Activated naive CD8-positive, alpha-beta T cell treated with anti-CD3 and anti-CD28 coated beads, Interleukin-2, amount 50 U/mL, for 24 hours (primary cell): ENCODE measurements around the gene TMEM82.
A peak's percentile ranks its signal among the peaks of the same experiment; 100 is the strongest.

ENCODE experiments used
- ATAC-seq: fragments of 150-1000 bp; cut with Tn5 transposase; one replicate; pipeline ENCODE4 v1.10.0; 2021
- DNase-seq: peaks from one replicate; pipeline ENCODE4 v3.0.0; 2021
- H3K27ac Mint-ChIP-seq: one replicate; pipeline ENCODE4 v1.8.0; 2021; ENCODE audit warnings: mild to moderate bottlenecking, mixed read lengths
- H3K27me3 Mint-ChIP-seq: one replicate; pipeline ENCODE4 v1.8.0; 2021; ENCODE audit warnings: mixed read lengths
- H3K36me3 Mint-ChIP-seq: one replicate; pipeline ENCODE4 v1.8.0; 2021; ENCODE audit warnings: low read depth, mixed read lengths
- H3K4me1 Mint-ChIP-seq: one replicate; pipeline ENCODE4 v1.8.0; 2021; ENCODE audit warnings: mixed read lengths
- H3K4me3 Mint-ChIP-seq: one replicate; pipeline ENCODE4 v1.8.0; 2021; ENCODE audit warnings: mild to moderate bottlenecking, moderate library complexity, mixed read lengths
- H3K9me3 Mint-ChIP-seq: one replicate; pipeline ENCODE4 v1.8.0; 2021; ENCODE audit warnings: mixed read lengths

TMEM82 gene

DNA sequence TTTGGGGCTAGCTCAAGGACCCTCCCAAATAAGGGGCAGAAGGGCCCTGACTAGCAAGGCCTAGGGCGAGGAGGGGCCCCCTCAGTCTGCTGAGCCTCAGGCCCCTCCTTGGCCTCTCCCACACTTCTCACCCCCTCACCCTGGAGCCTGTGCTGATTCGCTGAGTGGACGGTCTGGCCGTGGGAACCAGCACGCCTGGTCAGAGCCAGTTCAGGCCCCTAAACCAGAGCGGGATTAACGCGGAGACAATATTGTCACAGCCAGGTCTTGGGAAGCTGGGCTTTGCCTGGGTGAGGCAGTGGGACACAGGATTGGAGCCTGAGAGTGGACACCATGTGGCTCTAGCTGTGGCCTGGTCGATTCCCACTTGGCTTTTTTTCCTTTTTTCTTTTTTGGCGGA is 11.5 kb downstream of the TMEM82 start:
- no peaks in the 10 kb centered on the region for H3K9me3 Mint-ChIP-seq
- H3K27me3 Mint-ChIP-seq, result peaks cover 37% of the 10 kb centered on the region
- H3K4me1 Mint-ChIP-seq, result peaks cover 9% of the 10 kb centered on the region
- no peak overlapping the region for H3K4me3 Mint-ChIP-seq
- DNase-seq (no peak), ATAC-seq (no peak)
- H3K27ac Mint-ChIP-seq, result no peak overlapping the region
- no peaks in the 10 kb centered on the region for H3K36me3 Mint-ChIP-seq

DNA sequence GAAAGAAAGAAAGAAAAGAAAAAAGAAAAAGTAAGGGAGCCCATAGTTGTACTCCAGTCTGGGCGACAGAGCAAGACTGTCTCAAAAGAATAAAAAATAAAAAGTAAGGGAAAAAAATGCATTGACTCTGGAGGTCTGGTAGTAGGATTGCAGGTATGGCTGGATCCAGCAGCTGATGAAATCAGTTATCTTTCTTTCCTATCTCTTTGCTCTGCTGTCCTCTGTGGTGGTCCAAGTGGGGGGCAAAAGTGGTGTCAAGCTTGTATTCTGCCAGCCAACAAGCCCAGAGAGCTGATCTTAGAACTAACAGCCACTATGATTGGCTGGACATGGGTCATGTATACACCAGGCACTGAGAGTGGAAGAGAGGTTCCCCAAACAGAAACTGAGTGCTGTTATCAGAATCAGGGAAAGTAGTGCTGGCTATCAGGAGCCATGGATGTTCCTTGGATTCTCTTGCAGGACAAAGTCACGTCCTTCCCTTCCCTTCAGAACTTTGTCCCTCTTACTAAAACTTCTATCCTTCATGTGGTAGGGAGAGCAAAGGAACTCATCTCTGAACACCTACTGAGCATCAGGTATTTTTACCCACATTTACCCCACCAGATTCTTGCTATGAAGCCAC is 12.8 kb downstream of the TMEM82 start:
- no peaks in the 10 kb centered on the region for H3K9me3 Mint-ChIP-seq
- H3K27ac Mint-ChIP-seq, result no peak overlapping the region
- H3K36me3 Mint-ChIP-seq, result no peaks in the 10 kb centered on the region
- peaks cover 9% of the 10 kb centered on the region for H3K4me1 Mint-ChIP-seq
- no peak for DNase-seq
- ATAC-seq, result no peak
- H3K4me3 Mint-ChIP-seq, result no peak overlapping the region
- peaks cover 44% of the 10 kb centered on the region for H3K27me3 Mint-ChIP-seq

DNA sequence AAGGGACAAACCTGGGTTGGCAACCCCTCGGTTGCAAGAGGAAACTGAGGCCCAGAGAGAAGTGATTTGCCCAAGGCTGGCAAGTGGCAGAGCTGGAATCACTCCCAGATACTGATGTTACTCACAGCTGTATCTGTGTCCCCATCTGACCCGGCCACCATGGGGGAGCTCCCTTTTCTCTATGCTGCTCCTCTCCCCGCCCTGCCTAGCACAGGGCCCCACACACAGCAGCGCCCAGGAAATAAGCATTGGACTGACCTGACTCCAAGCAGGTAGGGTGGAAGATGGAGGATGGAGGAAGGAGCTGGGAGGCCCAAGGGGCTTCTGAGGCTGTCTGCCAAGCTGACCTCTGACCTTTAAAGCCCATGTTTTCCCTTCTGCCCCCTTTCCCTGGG is 13.3 kb downstream of the TMEM82 start:
- Mint-ChIP-seq H3K27me3 (peaks cover 47% of the 10 kb centered on the region), H3K9me3 (no peaks in the 10 kb centered on the region), H3K27ac (no peak overlapping the region), H3K4me3 (no peak overlapping the region), H3K4me1 (peaks cover 9% of the 10 kb centered on the region), H3K36me3 (no peaks in the 10 kb centered on the region)
- DNase-seq, result no peak
- no peak for ATAC-seq

DNA sequence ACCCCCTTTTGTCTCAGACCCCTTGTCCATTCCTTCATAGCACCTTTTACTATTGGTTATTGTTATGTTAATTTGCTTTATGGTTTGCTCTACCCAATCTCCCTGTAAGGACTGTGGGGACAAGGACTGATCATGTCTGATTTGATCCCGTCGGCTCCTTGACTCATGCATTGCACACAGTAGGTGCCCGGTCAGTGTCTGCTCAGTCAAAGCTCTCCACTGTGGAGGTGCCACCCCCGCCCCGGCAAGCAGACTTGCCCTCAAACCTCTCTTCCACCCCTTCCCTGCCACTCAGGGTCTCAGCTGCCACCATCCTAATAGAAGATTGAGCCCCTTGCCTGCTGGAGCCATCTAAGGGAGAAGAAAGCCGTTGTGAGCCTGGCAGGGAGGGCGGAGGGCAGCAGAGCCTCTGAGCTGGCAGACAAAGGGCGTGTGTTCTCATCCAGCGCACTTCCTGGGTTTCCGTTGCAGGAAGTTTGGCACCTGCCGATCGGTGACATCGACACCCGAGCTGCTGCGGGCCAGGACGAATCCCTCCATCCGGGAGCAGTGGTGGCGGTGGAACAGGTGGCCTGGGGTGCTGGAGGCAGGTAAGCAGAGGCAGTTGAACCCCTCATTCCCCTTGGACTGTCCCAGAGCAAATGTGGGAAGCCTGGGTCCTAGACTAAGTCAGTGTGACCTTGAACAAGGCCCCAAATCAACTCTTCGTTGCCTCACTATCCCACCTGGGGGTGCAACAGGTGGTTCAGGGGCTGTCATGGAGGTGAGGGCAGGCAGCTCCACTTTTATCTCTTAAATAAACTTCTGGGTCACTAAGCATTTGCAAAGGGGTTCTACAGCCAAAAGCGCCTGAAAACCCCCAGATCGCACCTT is 14.1 kb downstream of the TMEM82 start:
- Mint-ChIP-seq H3K27me3 (peaks cover 54% of the 10 kb centered on the region), H3K36me3 (no peaks in the 10 kb centered on the region), H3K9me3 (no peaks in the 10 kb centered on the region), H3K4me3 (no peak overlapping the region), H3K4me1 (peaks cover 9% of the 10 kb centered on the region), H3K27ac (no peak overlapping the region)
- ATAC-seq, result peak; percentile 20
- DNase-seq, result no peak

DNA sequence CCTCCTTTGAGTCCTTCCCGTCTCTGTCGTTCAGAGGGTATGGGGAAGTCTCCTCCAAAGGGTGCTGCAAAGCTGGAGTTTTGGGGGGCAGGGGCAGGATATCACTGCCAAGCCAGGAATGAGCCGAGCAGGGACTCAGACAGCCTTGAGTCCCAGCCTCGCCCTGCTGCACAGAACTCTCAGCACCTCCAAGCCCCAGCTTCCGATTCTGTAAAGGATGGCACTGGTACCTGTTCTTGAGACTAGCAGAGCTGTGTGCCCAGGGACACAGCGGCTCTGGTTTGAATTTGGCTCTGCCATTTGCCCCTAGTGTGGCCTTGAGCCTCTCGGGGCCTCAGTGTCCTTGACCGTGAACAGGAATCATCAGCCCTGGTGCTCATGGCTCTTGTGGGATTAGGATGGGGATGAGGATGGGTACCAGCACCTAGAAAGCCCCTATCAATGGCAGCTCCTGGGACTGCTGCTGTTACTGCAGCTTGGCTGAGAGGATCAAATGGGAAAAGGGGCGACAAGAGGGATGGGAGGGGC is 14.8 kb downstream of the TMEM82 start:
- Mint-ChIP-seq H3K4me3 (no peak overlapping the region), H3K4me1 (peaks cover 9% of the 10 kb centered on the region), H3K36me3 (no peaks in the 10 kb centered on the region), H3K27me3 (peaks cover 57% of the 10 kb centered on the region), H3K27ac (no peak overlapping the region), H3K9me3 (no peaks in the 10 kb centered on the region)
- no peak for ATAC-seq
- DNase-seq, result no peak

DNA sequence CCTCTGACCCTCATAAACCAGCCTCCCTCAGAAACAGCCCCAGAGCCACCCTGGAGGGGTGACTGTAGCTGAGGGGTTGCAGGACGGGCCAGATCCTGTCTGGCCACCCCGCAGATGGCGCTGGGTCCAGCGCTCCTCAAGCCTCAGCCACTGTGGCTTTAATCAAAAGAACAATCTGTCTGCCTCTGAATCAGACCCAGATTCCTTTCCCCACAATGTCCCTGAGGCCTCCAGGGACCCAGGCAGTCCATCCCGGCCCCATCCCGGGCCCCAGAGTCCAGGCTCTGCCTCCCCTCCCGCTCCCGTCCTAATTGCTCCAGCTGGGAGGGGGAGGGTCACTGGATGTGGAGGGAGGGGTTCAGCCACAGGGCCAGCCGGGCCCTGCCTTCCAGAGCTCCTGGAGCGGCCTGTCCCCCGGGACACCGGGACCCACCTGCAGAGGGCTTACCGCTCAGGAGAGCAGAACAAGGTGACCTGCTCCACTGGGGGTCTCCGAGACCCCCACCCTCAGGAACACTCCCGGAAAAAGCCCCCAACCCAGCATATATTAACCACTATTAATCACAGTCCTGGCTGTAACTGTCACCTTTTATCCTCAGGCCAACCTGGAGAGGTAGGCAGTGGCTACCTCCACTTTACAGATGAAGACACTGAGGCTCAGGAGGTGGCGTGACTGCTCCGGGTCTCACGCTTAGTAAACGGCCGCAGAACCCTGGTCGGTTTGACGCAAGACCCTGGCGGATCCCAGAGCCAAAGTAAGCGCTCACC is 15.5 kb downstream of the TMEM82 start:
- no peak for ATAC-seq
- H3K27me3 Mint-ChIP-seq, result peaks cover 62% of the 10 kb centered on the region

DNA sequence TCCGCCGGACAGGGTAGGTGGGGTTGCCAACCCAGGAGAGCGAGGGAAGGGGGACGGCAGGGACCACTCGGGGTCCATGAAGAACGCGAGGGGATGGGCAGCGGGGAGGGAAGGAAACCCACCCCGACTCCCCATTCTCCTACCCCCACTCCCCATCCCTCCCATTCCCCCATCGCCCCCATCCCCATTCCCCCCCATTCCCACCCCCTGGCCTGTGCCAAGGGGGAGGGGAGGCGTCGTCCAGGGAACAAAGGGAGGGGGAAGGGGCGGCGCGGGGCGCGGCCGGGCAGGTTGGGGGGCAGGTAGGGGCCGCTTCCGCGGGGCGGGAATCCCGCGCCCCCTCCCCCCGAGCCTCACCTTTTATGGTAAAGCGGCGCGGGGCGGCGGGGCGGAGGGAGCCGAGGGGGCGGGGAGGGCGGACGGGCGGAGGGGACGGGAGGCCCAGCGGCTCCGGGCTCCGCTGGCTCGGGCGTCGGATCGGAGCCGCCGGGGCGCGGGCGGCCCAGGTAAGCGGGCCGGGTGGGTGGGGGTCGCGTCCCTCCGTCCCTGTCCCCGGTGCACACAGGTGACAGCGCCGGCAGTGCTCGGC is 16.1 kb downstream of the TMEM82 start, which contains the start of gene FBLIM1:
FBLIM1 (plus strand) TSS at position 453 of the 589 bp plus-strand sequence. CDS start 6,189 bp downstream, outside the sequence.
- Mint-ChIP-seq H3K9me3 (no peaks in the 10 kb centered on the region), H3K36me3 (no peaks in the 10 kb centered on the region), H3K27ac (no peak within 1 kb of the TSS), H3K4me3 (peak within 1 kb of the TSS; percentile 34), H3K27me3 (peaks cover 59% of the 10 kb centered on the region), H3K4me1 (peaks cover 9% of the 10 kb centered on the region)
- DNase-seq (no peak), ATAC-seq (no peak)

More for the DNA sequence above, 15.5 kb downstream of the TMEM82 start:
- peaks cover 9% of the 10 kb centered on the region for H3K4me1 Mint-ChIP-seq
- no peaks in the 10 kb centered on the region for H3K36me3 Mint-ChIP-seq
- H3K27ac Mint-ChIP-seq, result no peak overlapping the region
- H3K4me3 Mint-ChIP-seq, result peak overlapping the region; percentile 34
- DNase-seq, result no peak
- no peaks in the 10 kb centered on the region for H3K9me3 Mint-ChIP-seq

DNA sequence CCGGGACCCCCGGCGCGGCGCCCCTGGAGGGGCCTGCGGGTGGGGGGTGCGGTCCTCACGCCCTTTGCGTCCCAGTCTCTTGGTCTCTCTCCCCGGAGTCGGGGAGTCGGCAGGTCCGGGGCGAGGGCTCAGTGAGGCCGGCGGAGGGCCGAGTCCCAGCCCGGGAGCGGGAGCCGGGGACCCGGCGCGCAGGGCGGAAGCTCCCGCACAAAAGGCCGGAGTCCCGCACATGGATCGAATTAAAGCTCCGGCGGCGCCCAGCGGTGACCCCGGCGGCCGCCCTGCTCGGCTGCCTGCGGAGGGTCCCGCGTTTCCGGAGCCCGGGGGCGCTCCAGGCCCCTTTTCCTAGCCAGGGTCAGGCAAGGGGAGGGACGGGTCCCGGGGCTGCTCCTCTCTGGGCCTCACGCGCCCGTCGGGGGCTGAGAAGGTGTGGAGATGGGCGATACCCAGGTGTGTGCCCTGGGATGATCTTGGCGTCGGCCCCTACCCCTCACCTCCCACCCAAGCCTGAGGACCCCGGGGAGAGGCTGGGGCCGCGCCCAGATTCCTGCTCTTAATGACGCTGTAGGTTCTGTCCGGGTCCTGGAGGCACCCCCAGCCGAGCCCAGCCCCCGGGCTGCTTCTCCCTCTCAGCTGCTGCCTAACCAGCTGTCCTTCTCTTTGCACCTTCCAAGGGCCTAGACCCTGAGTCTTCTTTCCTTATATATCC is 16.8 kb downstream of the TMEM82 start:
- H3K4me3 Mint-ChIP-seq, result peak overlapping the region; percentile 26
- peaks cover 62% of the 10 kb centered on the region for H3K27me3 Mint-ChIP-seq
- ATAC-seq (no peak), DNase-seq (no peak)
- no peaks in the 10 kb centered on the region for H3K36me3 Mint-ChIP-seq
- H3K27ac Mint-ChIP-seq, result no peak overlapping the region
- H3K9me3 Mint-ChIP-seq, result no peaks in the 10 kb centered on the region
- H3K4me1 Mint-ChIP-seq, result peaks cover 9% of the 10 kb centered on the region

DNA sequence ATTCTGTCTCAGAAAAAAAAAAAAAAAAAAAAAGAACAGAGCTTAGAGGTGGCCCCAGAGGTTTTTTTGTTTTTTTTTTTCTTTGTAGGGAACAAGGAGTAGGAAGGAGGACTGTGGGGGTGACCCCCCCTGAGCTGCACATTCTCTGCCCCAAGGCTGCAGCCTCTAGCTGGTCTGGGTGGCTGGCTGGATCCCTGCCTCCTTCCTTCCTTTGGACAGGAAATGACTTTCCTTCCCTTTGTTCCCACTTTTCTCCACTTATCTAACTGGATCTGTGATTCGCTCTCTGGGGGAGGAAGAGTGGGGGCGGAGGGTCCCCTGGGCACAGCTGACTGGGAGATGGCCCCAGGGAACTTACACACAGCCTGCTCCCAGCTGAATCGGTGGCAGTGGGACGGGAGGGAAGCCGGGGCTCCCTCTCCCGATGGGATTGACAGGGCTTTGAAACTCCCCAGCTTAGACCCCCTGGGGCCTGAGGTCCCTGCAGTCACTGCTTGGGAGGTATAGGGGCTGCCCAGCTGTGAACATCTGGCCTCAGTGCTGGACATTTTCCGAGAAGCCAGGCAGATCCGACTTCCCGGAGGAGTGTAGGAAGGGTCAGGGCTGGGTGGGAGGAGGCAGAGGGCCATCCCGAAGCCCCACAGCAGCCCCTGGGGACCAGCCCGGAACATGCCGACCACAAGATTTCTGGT is 18.4 kb downstream of the TMEM82 start:
- DNase-seq (no peak), ATAC-seq (no peak)
- Mint-ChIP-seq H3K4me1 (peaks cover 9% of the 10 kb centered on the region), H3K4me3 (no peak overlapping the region), H3K9me3 (no peaks in the 10 kb centered on the region), H3K36me3 (no peaks in the 10 kb centered on the region), H3K27me3 (peaks cover 58% of the 10 kb centered on the region), H3K27ac (no peak overlapping the region)

DNA sequence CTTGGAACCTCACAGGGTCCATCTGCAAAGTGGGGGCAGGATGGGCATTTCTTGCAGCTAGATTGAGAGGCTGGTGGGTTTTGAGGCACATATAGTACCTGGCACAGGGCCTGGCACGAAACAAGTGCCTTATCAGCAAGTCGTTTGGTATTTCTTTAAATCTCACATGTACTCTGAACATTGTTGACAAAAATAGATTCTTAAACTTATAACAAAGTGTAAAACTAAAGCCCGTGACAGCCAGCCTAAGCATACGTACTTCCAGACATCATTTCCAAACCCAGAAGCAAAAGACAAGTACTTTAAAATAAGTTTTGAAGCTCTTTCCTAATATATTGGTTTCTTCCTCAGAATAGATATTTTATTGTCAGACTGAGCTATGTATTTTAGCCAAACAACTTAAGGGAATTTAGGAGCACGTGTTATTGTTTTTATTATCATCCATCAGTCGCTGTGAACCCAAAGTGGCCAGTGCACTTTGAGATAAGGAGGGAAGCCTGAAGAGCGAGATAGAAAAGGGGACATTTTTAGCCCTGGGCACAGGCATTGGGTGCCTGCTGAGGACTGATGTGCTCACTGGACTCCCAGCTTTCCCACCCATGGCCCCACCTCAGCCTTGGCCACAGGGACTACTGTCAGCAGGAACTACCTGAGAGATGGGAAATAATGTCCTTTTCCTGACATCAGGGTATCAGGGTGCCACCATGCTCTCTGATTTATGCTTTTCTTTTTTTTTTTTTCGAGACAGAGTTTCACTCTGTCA is 19.2 kb downstream of the TMEM82 start:
- H3K4me3 Mint-ChIP-seq, result no peak overlapping the region
- H3K27ac Mint-ChIP-seq, result no peak overlapping the region
- ATAC-seq (no peak), DNase-seq (no peak)
- H3K36me3 Mint-ChIP-seq, result no peaks in the 10 kb centered on the region
- no peaks in the 10 kb centered on the region for H3K9me3 Mint-ChIP-seq
- peaks cover 3% of the 10 kb centered on the region for H3K4me1 Mint-ChIP-seq
- peaks cover 50% of the 10 kb centered on the region for H3K27me3 Mint-ChIP-seq

DNA sequence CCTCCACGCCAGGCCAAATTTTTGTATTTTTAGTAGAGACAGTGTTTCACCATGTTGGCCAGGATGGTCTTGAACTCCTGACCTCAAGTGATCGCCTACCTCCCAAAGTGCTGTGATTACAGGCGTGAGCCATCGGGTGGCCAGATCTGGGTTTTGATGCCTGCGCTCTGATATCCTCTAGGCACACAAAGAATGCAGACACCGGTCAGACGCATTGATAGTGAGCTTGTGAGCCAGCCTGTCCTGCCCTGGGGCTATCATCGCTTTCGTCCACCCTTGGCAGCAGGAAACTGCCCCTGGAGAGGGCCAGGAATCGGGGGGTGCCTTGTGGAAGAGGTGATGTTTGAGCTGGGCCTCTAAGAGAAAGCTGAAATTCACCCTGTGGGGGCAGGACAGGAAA is 20.2 kb downstream of the TMEM82 start:
- Mint-ChIP-seq H3K4me1 (peaks cover 3% of the 10 kb centered on the region), H3K27ac (no peak overlapping the region), H3K36me3 (no peaks in the 10 kb centered on the region), H3K4me3 (no peak overlapping the region), H3K9me3 (no peaks in the 10 kb centered on the region), H3K27me3 (peaks cover 40% of the 10 kb centered on the region)
- DNase-seq, result no peak
- ATAC-seq, result no peak

DNA sequence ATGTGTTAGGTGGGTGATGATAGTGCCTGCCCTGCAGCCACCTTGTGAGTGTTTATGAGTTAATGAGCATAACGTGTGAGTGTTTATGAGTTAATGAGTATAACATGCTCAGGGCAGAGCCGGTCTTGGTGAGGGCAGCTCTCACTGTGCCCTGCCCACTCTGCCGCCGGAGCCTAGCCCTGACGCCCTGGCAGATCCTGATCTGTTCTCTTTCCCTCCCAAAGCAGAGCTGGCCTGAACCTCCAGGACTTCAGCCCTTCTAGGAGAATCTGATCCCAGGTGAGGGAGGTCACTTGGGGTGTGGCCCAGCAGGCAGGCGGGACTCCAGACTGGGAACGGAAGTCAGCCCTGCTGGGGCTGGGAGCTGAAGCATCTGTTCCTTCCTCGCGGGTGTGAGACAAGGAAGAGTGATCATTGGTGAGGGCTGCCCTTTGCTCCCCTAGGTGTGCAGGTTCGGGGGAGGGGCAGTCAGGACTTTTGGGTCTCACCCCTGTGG is 22.0 kb downstream of the TMEM82 start:
- no peak overlapping the region for H3K27ac Mint-ChIP-seq
- DNase-seq, result no peak
- no peaks in the 10 kb centered on the region for H3K36me3 Mint-ChIP-seq
- H3K27me3 Mint-ChIP-seq, result peaks cover 35% of the 10 kb centered on the region
- no peak overlapping the region for H3K4me3 Mint-ChIP-seq
- no peaks in the 10 kb centered on the region for H3K4me1 Mint-ChIP-seq
- no peak for ATAC-seq
- no peaks in the 10 kb centered on the region for H3K9me3 Mint-ChIP-seq

DNA sequence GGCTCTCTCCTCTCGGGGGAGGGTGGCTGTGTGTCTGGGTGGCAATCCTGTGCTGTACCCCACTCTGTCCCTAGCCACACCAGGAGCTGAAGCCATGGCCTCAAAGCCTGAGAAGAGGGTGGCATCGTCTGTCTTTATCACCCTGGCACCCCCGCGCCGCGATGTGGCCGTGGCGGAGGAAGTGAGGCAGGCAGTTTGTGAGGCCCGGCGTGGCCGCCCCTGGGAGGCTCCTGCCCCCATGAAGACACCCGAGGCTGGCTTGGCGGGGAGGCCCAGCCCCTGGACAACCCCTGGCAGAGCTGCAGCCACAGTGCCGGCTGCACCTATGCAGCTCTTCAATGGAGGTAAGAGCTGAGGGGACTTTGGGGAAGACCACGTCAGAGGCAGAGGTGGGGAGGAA is 22.6 kb downstream of the TMEM82 start:
- no peak for ATAC-seq
- no peak overlapping the region for H3K27ac Mint-ChIP-seq

More for the DNA sequence above, 22.6 kb downstream of the TMEM82 start:
- no peak for DNase-seq
- H3K4me3 Mint-ChIP-seq, result no peak overlapping the region
- H3K9me3 Mint-ChIP-seq, result no peaks in the 10 kb centered on the region
- no peaks in the 10 kb centered on the region for H3K36me3 Mint-ChIP-seq
- H3K4me1 Mint-ChIP-seq, result no peaks in the 10 kb centered on the region
- peaks cover 30% of the 10 kb centered on the region for H3K27me3 Mint-ChIP-seq
